Subcutaneous abdominal adipose tissue (tissue), 5 donors: ENCODE data around the gene ABO.
"Not testable (repeated sequence)": the region's sequence is repeated elsewhere in the genome, so short reads cannot be mapped to it uniquely, and the experiment has no call there.

ENCODE experiments used
- H3K27ac ChIP-seq: one replicate; pipeline ENCODE4 v1.7.0; 2013; ENCODE audit warnings: low read depth, mild to moderate bottlenecking, inconsistent platforms, low read length, moderate library complexity
- H3K27me3 ChIP-seq, 5 donors: one replicate each; pipeline ENCODE4 v1.7.0; 2013; ENCODE audit warnings: low read length in 5 of 5, inconsistent platforms in 1 of 5; ENCODE audit not compliant: control insufficient read depth in 5 of 5, insufficient read depth in 4 of 5
- H3K36me3 ChIP-seq, 5 donors: one replicate each; pipeline ENCODE4 v1.7.0; 2013; ENCODE audit warnings: low read length in 5 of 5; ENCODE audit not compliant: control insufficient read depth in 5 of 5, insufficient read depth in 5 of 5
- H3K4me1 ChIP-seq, 5 donors: one replicate each; pipeline ENCODE4 v1.7.0; 2013; ENCODE audit warnings: low read length in 5 of 5, mild to moderate bottlenecking in 3 of 5, moderate library complexity in 1 of 5; ENCODE audit not compliant: control insufficient read depth in 5 of 5, insufficient read depth in 5 of 5
- H3K4me3 ChIP-seq, 5 donors: one replicate each; pipeline ENCODE4 v1.7.0; 2013; ENCODE audit warnings: low read length in 5 of 5, low read depth in 1 of 5
- H3K9ac ChIP-seq, 5 donors: one replicate each; pipeline ENCODE4 v1.7.0; 2013; ENCODE audit warnings: low read length in 5 of 5, mild to moderate bottlenecking in 4 of 5, moderate library complexity in 3 of 5
- H3K9me3 ChIP-seq, 5 donors: one replicate each; pipeline ENCODE4 v1.7.0; 2013; ENCODE audit warnings: low read length in 5 of 5; ENCODE audit not compliant: control insufficient read depth in 5 of 5
- donor health status: healthy.
- donor health status: healthy.
- donor health status: healthy.
- donor health status: healthy.
- donor health status: healthy.

Gene ABO

DNA sequence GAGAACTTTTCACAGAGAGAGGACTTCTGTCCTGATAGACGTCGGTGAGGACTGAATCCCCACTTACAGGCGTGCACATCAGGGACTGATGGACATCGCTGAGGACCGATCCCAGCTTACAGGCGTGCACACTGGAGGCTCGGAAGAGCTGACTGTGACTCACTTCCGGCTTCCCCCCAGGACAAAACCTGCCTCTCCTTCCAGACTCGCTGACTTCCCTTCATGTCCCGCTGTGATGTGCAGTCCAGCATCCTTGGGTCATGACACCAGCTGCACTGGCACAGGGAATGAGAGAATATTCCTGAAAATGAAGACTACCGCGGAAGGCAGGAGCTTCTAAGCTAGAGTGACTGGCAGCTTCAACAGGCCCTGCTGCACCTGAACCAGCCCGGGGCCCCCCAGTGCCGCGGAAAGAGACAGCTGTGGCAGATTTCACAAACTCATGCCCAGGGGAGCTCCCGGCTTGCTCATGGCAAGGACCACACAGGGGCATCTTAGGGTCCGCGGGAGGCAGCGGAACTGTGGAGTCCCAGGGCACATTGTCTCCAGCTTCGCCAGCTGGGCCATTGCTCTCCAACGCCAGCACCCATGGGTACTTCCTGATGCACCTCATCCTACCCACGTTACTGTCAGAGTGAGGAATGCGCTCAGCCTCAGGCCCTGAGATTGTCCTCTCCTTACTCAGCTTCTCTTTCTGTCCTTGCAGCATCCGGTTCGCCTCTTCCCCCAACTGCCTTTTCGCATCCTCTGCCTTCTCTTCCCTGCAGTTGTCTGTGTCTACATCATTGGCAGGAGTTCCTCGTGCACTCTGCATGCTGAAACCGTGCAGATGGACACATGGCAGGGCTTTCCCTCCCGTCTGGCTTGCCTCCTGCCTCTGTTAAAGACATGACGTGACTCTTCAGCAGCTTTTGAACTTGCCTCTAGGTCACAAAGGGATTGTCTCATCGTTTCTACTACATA lies 31.5 kb upstream of the ABO start:
- Histone ChIP-seq H3K4me1 (no peaks in the 10 kb centered on the region), H3K36me3 (no peaks in the 10 kb centered on the region), H3K9ac (no peak overlapping the region), H3K4me3 (no peak overlapping the region), H3K27ac (no peak overlapping the region), H3K27me3 (peaks cover 0 to 25% (median 15%) of the 10 kb centered on the region in 5 donors), H3K9me3 (no peaks in the 10 kb centered on the region)

DNA sequence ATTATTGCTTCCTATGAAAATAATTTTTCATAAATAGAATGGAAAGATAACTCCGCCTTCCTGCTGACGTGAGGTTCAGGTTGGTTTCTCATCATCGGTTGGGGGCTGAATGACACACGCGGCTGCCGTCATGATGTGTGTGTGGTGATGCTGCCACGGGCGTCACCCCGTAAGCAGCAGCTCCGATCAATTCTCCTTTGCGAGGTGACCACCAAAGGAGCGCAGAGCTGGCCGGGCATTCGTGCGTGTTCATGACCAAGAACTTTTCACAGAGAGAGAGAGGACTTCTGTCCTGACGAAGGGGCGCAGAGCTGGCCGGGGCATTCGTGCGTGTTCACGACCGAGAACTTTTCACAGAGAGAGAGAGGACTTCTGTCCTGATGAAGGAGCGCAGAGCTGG lies 30.7 kb upstream of the ABO start:
- Histone ChIP-seq H3K36me3 (no peaks in the 10 kb centered on the region), H3K9me3 (no peaks in the 10 kb centered on the region), H3K4me3 (no peak overlapping the region), H3K27me3 (peaks cover 0 to 28% (median 15%) of the 10 kb centered on the region in 5 donors), H3K4me1 (no peaks in the 10 kb centered on the region), H3K9ac (no peak overlapping the region), H3K27ac (no peak overlapping the region)

DNA sequence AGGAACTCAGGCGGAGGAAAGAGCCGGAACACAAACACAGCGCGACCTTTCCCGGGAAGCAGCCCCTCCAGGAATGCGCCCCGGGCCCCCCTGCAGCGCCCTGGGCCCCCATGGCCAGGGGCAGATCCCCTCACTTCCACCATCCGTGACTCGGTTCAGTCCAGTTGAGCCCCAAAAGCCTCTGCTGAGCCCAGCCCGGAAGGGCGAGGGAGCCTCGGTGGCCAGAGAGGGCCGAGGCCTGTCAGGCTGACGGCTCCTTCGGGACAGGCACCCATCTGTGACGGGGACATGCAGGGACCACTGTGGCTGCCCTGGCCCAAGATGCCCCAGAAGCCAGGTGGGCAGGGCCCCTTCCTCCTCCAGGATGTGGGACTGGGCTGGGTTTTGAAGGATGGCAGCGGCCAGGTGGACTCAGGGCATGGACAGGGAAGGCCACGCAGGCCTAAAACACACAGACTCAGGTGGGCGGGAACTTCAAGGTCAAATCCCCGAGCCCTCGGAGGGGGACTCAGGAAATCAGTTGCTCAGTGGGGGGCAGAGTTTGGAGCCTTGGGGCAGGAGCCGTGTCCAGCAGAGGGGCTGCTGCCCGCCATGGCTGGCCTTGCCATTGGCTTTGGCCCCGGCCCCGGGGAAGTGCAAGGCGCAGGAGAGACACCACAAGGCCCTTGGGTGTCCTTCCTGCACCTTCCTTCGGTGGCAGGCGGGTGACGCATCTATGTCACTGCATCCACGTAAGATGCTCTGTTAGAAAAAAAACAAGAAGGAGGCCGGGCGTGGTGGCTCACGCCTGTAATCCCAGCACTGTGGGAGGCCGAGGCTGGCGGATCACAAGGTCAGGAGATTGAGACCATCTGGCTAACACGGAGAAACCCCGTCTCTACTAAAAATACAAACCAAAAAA lies 29.7 kb upstream of the ABO start:
- peaks cover 0 to 28% (median 17%) of the 10 kb centered on the region in 5 donors for H3K27me3 ChIP-seq
- H3K9me3 ChIP-seq, result no peaks in the 10 kb centered on the region
- no peak overlapping the region for H3K27ac ChIP-seq
- no peak overlapping the region for H3K9ac ChIP-seq
- H3K36me3 ChIP-seq, result no peaks in the 10 kb centered on the region
- no peak overlapping the region for H3K4me3 ChIP-seq
- H3K4me1 ChIP-seq, result no peaks in the 10 kb centered on the region

DNA sequence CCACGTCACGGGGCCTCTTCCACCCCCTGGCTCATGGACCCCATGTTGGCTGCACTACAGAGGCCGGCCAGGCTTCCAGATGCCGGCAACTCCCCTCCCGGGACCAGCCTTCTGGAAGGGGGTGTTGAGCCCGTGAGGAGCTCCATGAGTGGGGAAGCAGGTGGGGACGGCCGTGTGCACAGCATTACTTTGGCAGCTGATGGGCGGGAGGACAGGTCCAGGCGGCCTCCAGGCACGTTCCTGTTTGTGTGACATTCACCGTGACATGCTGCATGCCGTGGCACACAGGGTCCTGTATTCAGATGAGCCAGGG lies 29.1 kb upstream of the ABO start:
- Histone ChIP-seq H3K27me3 (peaks cover 0 to 28% (median 20%) of the 10 kb centered on the region in 5 donors), H3K4me3 (no peak overlapping the region), H3K27ac (no peak overlapping the region), H3K4me1 (no peaks in the 10 kb centered on the region), H3K36me3 (no peaks in the 10 kb centered on the region), H3K9ac (no peak overlapping the region), H3K9me3 (no peaks in the 10 kb centered on the region)

DNA sequence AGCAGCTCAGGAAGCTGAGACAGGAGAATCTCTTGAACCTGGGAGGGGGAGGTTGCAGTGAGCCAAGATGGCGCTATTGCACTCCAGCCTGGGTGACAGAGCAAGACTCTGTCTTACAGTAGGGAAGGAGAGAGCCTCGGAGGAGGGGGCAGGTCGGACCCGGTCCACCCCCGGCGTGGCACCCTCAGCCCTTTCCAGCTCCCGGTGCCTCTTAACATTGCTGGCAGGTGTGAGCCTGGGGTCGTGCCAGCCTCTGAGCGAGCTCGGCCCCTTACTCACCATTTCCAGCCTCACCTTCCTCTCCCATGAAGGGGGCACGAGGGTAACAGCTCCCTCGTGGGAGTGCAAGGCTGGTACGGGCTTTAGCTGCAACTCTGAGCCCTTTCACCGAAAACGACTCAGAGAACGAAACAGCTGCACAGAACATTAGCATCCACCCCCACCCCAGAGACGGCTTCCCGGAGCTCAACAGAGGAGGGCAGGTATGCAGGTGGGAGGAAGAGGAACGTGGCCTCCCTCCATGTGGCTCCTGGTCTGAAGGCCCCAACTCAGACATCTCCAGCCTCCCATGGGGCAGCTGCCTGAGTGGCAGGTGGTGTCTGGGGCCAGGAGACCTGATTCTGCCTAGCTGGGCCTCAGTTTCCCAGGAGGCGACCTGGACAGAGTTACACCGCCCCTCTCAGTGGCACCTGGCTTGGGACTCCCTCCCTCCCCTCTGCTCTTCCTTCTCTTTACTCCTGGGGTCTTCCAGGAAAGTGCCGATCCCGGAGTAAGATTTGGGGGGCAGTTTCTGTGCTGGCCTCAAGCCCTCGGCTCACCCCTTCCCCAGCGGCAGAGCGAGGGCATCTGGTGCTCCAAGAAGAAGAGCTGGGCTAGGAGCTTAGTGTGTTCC lies 28.5 kb upstream of the ABO start:
- Histone ChIP-seq H3K27ac (no peak overlapping the region), H3K4me3 (no peak overlapping the region), H3K9me3 (no peaks in the 10 kb centered on the region), H3K27me3 (peaks cover 0 to 28% (median 19%) of the 10 kb centered on the region in 5 donors), H3K4me1 (no peaks in the 10 kb centered on the region), H3K9ac (no peak overlapping the region), H3K36me3 (no peaks in the 10 kb centered on the region)

DNA sequence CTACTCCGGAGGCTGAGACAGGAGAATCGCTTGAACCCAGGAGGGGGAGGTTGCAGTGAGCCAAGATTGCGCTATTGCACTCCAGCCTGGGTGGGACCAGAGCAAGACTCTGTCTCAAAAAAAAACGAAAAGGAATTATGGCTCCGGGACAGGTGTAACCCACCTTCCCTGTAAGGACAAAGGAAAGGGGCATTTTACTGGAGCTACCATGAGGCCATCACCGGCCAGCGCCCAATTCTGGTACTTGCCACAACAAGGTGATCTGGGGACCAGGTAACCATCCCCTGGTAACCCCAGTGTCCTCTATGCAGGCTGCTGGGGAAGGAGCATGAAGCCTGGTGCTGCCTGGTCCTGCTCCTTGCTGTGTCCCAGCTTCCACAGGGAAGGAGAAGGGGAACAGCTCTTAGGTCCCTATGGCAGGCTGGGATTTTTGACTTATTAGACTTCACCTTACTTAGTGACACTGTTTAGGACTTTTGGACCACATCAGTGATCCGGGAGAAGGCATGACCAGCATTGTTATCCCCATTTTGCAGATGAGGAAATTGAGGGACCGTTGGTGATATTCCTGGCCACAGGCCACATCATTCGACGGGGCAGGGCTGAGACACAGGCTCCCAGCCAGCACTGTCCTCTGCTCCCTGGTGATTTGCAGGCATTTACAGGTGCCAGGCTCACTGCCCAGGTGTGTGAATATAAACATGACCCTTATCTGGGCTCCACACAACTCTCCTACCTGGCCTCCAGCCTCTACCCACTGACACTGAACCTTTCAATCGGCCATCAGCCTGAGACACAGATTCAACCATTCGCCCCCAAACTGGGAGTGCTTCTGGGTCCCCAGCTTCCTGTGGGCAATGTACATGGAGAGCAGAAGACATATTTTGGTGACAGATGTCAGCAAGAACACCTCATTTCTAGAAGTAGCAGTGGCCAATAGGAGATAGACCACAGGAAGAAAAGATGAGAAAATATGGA lies 26.5 kb upstream of the ABO start:
- Histone ChIP-seq H3K27me3 (peaks cover 0 to 28% (median 13%) of the 10 kb centered on the region in 5 donors), H3K4me1 (no peaks in the 10 kb centered on the region), H3K9ac (no peak overlapping the region)

DNA sequence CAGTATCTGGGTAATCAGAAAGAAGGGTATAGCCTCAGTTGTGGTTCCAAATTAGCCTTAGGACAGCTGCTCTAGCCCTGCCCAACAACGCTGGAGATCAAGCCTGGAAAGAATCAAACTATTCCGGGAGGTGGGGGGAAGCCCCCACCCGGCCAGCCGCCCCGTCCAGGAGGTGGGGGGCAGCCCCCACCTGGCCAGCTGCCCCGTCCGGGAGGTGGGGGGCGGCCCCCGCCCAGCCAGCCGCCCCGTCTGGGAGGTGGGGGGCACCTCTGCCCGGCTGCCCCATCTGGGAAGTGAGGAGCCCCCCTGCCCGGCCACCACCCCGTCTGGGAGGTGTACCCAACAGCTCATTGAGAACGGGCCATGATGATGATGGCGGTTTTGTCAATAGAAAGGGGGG lies 25.0 kb upstream of the ABO start:
- H3K27me3 ChIP-seq, result peaks cover 0 to 24% (median 12%) of the 10 kb centered on the region in 5 donors
- H3K27ac ChIP-seq, result not testable (repeated sequence)

More for the DNA sequence above, 26.5 kb upstream of the ABO start:
- Histone ChIP-seq H3K36me3 (no peaks in the 10 kb centered on the region), H3K4me3 (no peak overlapping the region), H3K27ac (no peak overlapping the region), H3K9me3 (no peaks in the 10 kb centered on the region)

DNA sequence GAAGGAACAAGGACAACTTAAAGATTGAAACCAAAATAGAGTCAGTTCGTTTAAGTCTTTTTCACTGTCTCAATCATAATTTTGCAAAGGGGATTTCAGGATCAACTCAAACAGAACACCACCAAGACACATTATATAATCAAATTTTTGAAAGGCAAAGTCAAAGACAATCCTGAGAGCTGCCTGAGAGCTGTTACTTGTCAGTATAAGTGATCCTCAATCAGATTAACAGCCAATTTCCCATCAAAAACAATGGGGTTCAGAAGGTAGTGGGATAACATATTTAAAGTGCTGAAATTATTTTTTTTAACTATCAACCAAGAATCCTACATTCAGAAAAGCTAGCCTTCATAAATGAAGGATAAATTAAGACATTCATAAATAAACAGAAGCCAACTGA lies 19.3 kb upstream of the ABO start:
- Histone ChIP-seq H3K4me3 (no peak overlapping the region), H3K36me3 (no peaks in the 10 kb centered on the region), H3K9me3 (peaks cover 3 to 7% (median 5%) of the 10 kb centered on the region in 5 donors), H3K4me1 (no peaks in the 10 kb centered on the region), H3K27ac (no peak overlapping the region), H3K9ac (no peak overlapping the region), H3K27me3 (no peaks in the 10 kb centered on the region)

More for the DNA sequence above, 25.0 kb upstream of the ABO start:
- not testable (repeated sequence) for H3K4me3 ChIP-seq, H3K9me3 ChIP-seq, H3K36me3 ChIP-seq, H3K4me1 ChIP-seq, H3K9ac ChIP-seq
